ENCODE data around the gene SETD6.

Gene SETD6

DNA sequence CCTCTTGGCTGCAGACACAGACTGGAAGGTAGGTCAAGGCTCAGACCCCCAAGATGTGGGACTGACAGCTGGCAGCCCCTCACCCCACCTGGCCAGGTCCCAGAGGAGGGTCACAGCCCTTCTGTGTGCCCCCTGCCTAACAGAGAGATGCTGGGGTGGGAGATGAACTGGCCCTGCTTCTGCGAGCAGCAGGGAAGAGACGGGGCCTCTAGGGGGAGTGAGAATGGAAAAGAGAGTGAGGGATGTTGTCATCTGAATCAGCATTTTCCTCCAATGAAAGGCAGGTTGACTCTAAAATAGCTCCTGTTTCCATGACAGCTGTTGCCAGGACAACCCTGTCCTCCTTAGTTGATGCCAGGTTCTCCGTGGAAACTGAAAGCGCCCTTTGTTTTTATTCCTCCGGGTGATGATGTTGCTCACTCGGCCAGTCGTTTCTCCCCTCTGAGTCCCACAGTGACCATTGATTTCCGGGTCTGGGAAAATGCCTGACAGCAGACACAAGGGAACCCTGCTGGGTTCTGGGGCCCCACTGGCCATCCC lies 20.3 kb upstream of the SETD6 start:
- DNase-seq, result peak; percentile 96 to 98

- DNase-seq, result no peak
Measured at GRCh38 chr16:58495521-58496331, 19.6 kb upstream of the SETD6 start.

GRCh38 chr16:58497468-58497867 lies 17.8 kb upstream of the SETD6 start:
- DNase-seq, result no peak

DNA sequence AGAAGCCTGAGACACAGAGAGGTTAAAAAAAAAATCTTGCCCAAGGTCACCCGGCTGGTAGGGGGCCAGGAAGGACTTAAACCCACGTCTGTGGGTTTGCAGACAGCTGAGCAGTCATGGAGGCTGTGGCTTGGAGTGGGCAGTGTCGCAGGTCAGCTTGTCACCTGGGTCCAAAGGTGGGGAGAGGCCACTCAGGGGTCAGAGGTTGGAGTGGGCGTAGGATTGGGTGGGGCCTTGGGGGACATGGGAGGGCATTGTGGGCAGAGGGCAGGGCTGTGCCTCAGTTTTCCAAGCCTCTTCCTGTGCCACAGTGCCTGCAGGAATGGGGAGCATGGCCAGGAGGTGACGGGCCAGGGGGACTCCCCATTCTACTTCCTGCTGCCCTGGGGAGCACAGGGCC lies 17.4 kb upstream of the SETD6 start:
- no peak for DNase-seq

GRCh38 chr16:58498341-58499091 lies 16.8 kb upstream of the SETD6 start:
- DNase-seq, result no peak

GRCh38 chr16:58499092-58499511 lies 16.2 kb upstream of the SETD6 start:
- DNase-seq, result no peak

DNA sequence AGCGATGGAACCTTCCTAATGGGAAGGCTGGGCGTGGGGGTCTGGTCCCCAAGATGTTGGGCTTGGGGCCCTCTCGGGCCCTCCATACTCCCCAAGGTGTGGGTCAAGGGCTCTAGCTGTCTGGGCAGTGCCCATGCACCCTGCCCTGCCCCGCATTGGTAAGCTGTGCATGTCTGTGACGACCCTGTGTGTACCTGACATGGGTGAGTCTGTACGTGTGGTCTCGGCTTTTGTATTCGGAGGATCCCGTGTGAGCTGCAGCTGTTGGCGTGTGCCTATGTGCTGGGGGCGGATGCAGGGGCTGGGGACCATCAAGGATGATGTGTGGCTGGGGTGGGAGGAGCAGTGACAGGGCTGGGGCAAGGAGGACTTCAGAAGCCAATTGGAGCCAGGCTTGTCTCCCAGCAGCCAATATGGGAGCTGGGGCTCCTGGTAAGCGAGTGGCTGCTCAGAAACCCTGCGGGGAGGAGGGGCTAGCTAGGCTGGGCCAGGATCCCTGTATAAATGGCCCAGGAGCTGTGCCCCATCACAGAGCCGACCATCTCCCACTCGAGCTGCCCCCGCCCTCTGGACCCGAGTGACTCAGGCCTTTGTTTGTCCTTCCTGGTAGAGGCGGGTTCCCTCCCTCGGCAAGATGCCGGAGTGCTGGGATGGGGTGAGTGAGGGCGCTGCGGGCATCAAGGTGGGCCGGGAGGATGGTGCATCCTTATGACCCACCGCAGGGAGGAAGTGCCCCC lies 15.5 kb upstream of the SETD6 start, which contains the start of gene NDRG4:
NDRG4 (plus strand) TSS at position 529 of the 737 bp plus-strand sequence; CDS start at position 635, 106 bp downstream.
- peak; percentile 67 to 91 for DNase-seq

- DNase-seq, result no peak
Measured at GRCh38 chr16:58500430-58501241, 14.7 kb upstream of the SETD6 start.

DNA sequence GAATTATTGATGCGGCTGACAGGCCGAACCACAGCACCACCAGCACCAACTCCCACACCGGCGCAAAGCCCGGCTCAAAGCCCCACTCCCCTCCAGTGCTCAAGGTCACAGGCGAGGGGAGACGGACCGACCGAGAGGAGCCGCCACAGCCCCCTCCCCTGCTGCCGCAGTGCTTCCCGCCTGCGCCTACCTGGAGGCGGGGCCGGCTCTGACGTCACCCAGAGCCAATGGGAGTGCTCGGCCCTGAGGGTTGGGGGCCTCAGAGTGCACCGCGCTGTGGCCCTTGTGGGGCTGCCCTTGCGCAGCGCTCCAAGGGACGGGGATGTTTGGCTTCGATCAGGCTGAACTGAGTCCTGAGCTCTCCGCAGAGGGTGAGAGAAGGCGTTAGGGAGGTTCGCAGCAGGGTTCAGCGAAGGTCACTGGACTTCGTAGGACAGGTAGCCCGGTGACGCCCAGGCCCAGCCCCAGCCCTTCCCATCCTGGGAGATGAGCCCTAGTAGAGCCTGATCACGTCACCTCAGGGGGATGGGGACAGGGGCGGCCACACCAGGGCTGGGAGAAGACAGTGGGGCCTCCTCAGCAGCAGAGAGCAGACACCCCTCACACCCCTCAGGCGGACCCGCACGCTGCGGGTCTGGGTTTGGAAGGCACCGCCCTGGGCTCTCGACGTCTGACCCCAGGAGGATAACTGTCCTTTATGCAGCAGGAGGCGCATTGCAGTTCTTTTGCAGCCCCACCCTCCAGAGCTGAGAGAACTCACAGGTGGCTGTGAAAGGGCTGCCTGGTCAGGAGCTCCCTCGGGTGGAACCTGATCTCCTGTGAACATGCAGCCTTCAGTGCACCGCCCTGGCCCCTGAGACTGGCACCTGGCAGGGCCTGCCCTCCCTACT lies 13.8 kb upstream of the SETD6 start:
- DNase-seq, result no peak

GRCh38 chr16:58502217-58502921 lies 12.9 kb upstream of the SETD6 start:
- DNase-seq, result no peak

DNA sequence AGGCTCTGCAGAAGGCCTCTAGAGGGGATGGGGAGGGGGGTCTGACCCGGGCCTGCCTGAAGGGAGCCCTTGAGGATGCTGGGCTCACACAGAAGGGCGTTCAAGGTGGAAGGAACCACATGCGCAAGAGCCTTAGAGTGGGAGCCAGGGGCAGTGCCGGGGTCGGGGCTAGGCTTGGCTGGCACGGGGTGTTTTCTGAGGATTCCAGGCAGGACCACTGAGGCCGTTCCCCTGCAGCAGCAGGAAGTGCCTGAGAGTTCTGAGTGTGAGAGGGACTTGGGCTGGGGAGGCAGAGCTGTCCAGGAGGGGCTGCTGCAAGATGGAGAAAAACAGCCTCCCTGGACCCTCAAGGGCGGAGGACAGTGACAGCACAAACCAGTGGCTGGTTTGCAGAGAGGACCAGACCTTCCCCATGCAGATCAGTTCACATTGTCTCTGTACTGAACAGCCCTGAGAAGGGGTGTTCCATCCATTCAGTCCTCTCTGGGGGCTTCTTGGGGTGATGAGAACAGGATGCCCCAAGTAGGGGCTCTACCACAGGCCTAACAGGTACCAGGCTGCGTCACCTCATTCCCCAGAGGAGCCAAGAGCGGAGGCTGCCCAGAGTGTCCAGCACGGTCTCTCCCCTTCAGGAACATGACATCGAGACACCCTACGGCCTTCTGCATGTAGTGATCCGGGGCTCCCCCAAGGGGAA lies 12.0 kb upstream of the SETD6 start:
- DNase-seq, result no peak

GRCh38 chr16:58503863-58504688 lies 11.2 kb upstream of the SETD6 start:
- no peak for DNase-seq

DNA sequence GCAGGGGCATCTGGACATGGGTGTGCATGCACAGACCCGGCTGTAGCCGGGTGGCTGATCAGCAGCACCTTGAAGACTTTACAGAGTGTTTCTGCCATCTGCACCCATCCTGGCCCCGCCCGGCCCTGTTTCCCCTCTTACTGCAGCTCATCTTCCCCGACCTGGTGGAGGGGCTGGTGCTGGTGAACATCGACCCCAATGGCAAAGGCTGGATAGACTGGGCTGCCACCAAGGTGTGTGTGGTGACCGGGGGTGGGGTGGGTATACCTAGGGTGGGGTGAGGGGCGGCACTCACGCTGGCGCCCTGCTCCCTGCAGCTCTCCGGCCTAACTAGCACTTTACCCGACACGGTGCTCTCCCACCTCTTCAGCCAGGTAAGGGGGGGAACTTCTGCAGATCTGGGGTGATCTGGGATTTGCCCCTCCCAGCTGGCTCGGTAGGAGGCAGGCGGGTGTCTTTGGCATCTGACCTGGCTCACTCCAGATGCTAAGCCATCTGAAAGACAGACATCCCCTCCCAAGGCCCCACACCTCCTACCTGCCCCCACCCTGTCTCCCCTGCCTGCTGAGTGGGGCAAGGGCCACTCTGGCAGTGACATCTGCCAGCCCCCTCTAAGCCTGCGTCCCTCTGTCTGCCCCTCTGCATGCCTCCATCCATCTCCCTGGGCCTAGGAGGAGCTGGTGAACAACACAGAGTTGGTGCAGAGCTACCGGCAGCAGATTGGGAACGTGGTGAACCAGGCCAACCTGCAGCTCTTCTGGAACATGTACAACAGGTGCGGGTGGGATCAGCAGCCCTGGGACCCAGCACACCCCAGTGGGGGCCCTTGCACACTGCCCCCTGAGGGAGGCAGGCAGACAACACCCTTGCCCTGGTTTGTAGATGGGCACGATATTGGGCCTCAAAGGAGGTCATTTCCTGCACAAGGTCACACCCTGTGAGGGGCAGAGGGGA lies 8.8 kb upstream of the SETD6 start:
- no peak for DNase-seq

DNA sequence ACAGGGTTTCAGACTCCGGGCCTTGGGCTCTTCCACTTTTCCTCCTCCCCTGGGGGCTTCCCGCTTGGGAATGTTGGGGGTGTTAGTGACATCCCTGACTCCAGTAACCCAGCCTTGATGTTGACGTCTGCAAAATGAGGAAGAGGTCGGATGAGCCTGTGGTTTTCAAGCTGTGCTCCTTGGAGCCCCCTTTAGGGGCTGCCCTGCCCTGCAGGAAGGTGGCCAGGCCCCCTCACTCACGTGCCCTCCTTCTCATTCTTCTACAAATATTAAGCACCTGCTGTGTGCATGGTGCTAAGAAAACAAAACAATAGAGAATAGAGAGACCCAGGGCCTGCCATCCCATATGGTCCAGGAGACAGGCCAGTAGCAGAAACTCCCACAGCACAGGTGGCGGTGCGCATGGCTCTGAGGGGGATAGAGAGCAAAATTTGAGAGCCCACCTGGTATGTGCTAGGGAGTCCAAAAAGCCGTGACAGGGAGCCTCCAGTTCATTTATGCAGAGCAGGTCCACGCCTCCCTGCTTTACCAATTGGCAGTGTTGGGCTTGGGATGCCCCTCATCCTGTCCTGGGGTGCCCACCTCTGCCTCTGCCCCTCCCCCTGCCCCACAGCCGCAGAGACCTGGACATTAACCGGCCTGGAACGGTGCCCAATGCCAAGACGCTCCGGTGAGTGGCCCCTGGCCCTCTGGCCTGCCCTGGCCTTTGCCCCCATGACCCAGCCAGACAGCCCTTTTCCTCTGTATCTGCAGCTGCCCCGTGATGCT lies 7.9 kb upstream of the SETD6 start:
- DNase-seq, result no peak

- no peak for DNase-seq
Measured at GRCh38 chr16:58507963-58508670, 7.2 kb upstream of the SETD6 start.

GRCh38 chr16:58508671-58509251 lies 6.6 kb upstream of the SETD6 start:
- DNase-seq, result no peak

All from cerebellar nuclear complex (tissue), 1 donor.